ENCODE data around the gene PEX16. TPM values are rescaled to one million over a fixed set of nuclear protein-coding genes. Genes with fewer than 3 reads are reported as not detected.
A peak's percentile ranks its signal among the peaks of the same experiment; 100 is the strongest.
"Not testable (repeated sequence)": the region's sequence is repeated elsewhere in the genome, so short reads cannot be mapped to it uniquely, and the experiment has no call there.

The PEX16 gene
- total RNA-seq, 2 donors from 2014 or later: 27.9 to 45.4 TPM

- no peaks in the 10 kb centered on the region for H3K4me1 Mint-ChIP-seq
- ATAC-seq (replicated peaks): no peak
- H3K36me3 Mint-ChIP-seq (ENCODE audit: low read depth): no peaks in the 10 kb centered on the region
- H3K4me3 Mint-ChIP-seq: peak overlapping the region; percentile 62
- H3K27me3 Mint-ChIP-seq: peaks cover 14% of the 10 kb centered on the region
- H3K9me3 Mint-ChIP-seq: no peaks in the 10 kb centered on the region
- no peak overlapping the region for H3K27ac Mint-ChIP-seq
Measured at GRCh38 chr11:45900916-45901617, 16.6 kb downstream of the PEX16 start.

DNA sequence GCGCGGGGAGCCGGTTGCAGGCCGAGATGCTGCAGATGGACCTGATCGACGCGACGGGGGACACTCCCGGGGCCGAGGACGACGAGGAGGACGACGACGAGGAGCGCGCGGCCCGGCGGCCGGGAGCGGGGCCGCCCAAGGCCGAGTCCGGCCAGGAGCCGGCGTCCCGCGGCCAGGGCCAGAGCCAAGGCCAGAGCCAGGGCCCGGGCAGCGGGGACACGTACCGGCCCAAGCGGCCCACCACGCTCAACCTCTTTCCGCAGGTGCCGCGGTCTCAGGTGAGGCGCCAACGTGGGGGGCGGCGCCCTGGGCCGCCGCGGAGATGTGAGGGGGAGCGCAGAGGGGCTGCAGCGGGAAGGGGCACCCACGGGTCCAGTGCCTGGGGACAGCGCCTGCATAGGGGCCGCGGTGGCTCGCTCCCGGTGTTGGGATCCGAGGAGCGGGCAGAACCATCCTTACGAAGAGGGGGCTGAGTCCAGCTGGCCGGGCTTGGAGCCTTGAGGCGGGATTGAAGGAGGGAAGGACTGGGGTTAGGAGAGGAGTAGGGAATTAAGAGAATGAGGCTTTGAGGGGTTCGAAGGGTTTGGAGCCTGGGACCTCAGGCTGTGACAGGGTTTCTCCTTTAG, 17.4 kb downstream of the PEX16 start:
- not testable (repeated sequence) for H3K27ac Mint-ChIP-seq; H3K4me1 Mint-ChIP-seq; ATAC-seq (replicated peaks); H3K9me3 Mint-ChIP-seq; H3K36me3 Mint-ChIP-seq (ENCODE audit: low read depth)
- Mint-ChIP-seq H3K27me3 (peaks cover 14% of the 10 kb centered on the region), H3K4me3 (peak overlapping the region; percentile 62)

DNA sequence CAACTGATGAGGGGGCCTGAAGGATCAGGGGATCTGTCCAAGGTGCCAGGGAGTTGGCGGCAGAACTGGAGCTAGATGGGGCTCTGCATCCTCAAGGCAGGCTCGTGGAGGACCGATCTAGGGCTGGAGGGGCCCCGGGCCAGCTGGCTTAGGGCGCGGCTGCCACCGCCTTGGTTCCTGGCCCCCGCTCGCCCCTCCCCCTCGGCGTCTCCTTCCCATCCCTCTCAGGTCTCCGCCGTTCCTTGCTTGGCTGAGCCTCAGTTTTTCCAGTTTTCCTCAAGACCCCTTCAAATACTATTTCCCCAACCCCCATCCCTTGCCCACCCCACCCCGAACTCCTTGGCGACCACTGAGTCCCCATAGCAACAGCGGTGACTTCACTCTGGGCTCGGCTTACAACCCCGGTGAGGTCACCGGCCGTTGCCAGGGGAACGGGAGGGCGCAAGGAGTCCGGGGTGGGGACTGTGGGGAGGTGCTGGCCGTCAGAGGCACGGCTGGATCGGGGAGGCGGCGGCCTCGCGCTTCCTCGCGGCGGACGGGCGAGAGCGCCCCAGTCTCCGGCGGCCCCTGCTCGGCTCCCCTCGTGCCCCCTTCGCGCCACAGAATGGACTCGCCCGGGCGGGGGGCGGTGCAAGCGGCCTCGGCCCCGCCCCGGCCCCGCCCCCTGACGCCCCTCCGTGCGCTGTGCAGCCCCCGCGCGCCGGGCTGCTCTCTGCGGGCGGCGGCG, 18.1 kb downstream of the PEX16 start:
- no peaks in the 10 kb centered on the region for H3K36me3 Mint-ChIP-seq (ENCODE audit: low read depth)
- H3K27ac Mint-ChIP-seq: no peak overlapping the region
- H3K9me3 Mint-ChIP-seq: no peaks in the 10 kb centered on the region
- peak overlapping the region; percentile 37 for H3K4me3 Mint-ChIP-seq
- H3K27me3 Mint-ChIP-seq: peaks cover 20% of the 10 kb centered on the region
- peak; percentile 86 for ATAC-seq (replicated peaks)
- no peaks in the 10 kb centered on the region for H3K4me1 Mint-ChIP-seq

- no peak overlapping the region for H3K27ac Mint-ChIP-seq
- H3K9me3 Mint-ChIP-seq: no peaks in the 10 kb centered on the region
- H3K27me3 Mint-ChIP-seq: peaks cover 21% of the 10 kb centered on the region
- no peaks in the 10 kb centered on the region for H3K4me1 Mint-ChIP-seq
- H3K4me3 Mint-ChIP-seq: peak overlapping the region; percentile 37
- peak; percentile 2 for ATAC-seq (replicated peaks)
- no peaks in the 10 kb centered on the region for H3K36me3 Mint-ChIP-seq (ENCODE audit: low read depth)
Measured at GRCh38 chr11:45899086-45899447, 18.6 kb downstream of the PEX16 start.

DNA sequence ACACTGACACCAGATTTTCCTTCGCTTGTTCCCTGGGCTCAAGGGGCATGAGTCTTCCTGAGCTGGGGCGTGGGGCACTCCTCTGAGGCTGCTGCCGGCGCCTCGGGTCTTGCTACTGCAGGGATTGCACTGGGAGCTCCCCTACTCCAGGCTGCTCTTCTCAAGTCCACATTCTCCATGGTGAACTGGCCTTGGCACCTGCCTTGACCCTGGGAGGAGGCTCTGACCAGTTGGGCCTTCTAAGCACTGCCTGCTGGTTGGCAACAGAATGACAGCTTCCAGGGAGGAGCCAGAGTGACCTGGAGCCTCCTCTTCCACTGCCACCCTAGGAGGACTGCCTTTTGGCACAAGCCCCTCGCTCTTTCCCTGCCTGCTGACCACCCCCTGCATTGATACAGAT, 20.1 kb downstream of the PEX16 start:
- ATAC-seq (replicated peaks): no peak
- Mint-ChIP-seq H3K9me3 (no peaks in the 10 kb centered on the region), H3K4me3 (no peak overlapping the region), H3K27ac (no peak overlapping the region), H3K4me1 (no peaks in the 10 kb centered on the region), H3K36me3 (ENCODE audit: low read depth) (no peaks in the 10 kb centered on the region), H3K27me3 (peaks cover 24% of the 10 kb centered on the region)

DNA sequence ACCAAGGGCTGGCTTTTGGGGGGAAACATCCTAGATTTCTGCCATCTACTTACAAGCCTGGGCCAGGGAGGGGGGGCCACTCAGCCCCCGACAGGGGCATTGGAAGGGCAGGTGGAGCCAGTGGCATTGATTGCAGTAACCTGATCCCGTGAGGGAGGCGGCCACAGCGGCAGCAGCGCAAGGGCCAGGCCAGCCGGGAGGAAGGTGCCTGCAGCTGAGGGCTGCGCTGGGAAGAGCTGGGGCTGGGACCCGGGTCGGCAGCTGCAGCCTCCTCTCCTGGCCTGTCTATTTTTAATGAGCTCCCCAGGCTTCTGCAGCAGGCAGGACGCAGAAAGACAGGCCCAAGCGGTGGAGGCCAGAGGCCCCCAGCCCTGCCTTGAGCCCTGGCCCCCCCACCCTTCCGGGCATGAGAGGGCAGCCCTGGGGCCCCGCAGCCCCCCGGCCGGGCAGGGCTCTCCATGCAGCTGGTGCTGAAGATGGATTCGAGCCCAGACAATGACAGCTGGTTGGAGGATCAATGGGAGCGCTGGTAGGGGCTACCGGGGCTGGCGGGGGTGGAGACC, 21.2 kb downstream of the PEX16 start:
- Mint-ChIP-seq H3K27me3 (peaks cover 24% of the 10 kb centered on the region), H3K36me3 (ENCODE audit: low read depth) (no peaks in the 10 kb centered on the region), H3K27ac (no peak overlapping the region), H3K4me1 (no peaks in the 10 kb centered on the region), H3K4me3 (no peak overlapping the region), H3K9me3 (no peaks in the 10 kb centered on the region)
- ATAC-seq (replicated peaks): no peak

DNA sequence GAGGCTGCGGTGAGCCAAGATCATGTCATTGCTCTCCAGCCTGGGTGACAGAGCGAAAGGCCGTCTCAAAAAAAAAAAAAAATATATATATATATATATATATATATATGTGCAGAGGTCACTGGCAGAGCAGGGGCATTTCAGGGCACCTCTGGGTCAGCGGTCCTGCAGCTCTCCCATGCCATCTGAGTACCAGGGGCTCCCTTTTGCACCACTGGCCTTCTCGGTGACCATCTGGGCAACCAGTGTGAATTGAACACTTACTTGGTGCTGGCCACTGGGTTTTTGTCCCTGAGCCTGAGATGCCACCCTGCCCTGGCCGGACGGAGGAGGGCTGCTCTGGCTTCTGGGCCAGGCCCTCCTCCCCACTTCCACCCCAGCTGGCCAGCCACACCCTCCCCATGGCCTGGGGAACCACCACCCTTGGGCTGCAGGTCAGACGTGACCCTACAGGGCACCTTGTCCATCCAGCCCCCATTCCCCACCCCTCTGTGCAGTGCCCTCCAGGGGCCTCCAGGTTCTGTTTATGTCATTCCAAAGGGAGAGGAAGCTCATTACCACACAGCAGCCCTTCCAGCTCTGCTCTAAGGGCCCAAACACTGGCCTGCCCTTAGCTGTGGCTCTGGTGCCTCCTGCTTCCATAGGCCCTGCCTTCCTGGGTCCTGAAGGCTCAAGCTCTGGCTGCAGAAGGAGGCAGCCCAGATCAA, 22.0 kb downstream of the PEX16 start:
- H3K27ac Mint-ChIP-seq: no peak overlapping the region
- ATAC-seq (replicated peaks): no peak
- H3K27me3 Mint-ChIP-seq: peaks cover 21% of the 10 kb centered on the region
- H3K4me1 Mint-ChIP-seq: no peaks in the 10 kb centered on the region
- no peaks in the 10 kb centered on the region for H3K36me3 Mint-ChIP-seq (ENCODE audit: low read depth)
- no peak overlapping the region for H3K4me3 Mint-ChIP-seq
- H3K9me3 Mint-ChIP-seq: no peaks in the 10 kb centered on the region

DNA sequence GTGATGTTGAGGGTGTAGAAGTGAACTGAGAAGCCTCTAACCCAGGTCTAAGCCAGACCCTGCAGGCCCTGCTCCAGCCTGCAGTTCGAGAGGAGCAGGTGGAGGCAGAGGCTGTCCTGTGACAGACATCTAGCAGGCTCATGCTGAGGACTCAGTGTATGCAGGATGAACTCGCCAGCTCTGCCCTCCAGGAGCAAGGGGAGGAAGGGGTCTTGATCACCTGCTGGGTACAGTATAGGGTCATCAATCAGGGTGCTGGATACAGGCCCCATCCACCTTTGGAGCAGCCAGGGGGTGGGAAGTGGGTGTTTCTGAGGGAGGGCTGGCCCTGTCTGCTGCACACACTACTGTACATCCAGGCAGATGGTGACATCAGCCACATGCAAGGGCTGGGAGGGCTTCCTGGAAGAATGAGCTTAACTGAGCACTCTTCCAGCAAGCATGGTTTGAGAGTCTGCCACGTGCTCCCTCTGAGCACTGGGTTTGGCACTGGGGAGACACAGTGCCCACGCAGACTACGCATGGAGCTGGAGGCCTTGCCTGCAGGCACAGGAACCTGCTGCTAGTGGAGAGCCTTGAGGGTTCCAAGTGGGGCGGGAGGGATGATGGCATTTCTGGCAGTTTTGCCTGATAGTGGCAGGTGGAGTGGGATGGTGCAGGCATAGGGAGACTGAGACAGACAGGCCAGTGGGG, 23.0 kb downstream of the PEX16 start:
- H3K36me3 Mint-ChIP-seq (ENCODE audit: low read depth): no peaks in the 10 kb centered on the region
- H3K9me3 Mint-ChIP-seq: no peaks in the 10 kb centered on the region
- H3K4me1 Mint-ChIP-seq: no peaks in the 10 kb centered on the region
- H3K27ac Mint-ChIP-seq: no peak overlapping the region
- H3K4me3 Mint-ChIP-seq: no peak overlapping the region
- peaks cover 22% of the 10 kb centered on the region for H3K27me3 Mint-ChIP-seq
- ATAC-seq (replicated peaks): no peak

DNA sequence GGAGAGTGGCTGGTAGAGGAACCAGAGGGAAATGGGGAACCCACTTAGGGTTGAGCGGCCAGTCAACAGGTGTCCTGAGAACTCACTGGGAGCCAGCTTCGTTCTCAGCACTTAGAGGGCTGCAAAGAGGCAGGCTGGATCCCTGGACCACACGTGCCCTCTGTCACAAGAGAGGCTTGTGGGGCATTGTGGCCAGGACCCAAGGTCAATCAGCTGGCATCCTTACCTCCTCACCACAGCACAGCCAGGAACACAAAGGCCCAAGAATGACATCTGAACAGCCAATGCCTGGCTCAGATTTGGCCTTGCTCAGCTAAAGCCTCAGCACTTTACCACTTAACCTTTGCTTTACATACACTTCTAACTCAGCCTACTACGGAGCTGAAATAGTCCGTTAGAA, 24.8 kb downstream of the PEX16 start:
- H3K36me3 Mint-ChIP-seq (ENCODE audit: low read depth): no peaks in the 10 kb centered on the region
- no peak for ATAC-seq (replicated peaks)
- peaks cover 16% of the 10 kb centered on the region for H3K27me3 Mint-ChIP-seq
- H3K9me3 Mint-ChIP-seq: no peaks in the 10 kb centered on the region
- no peak overlapping the region for H3K4me3 Mint-ChIP-seq
- no peak overlapping the region for H3K27ac Mint-ChIP-seq
- no peaks in the 10 kb centered on the region for H3K4me1 Mint-ChIP-seq

GRCh38 chr11:45890886-45891550, 26.7 kb downstream of the PEX16 start:
- no peaks in the 10 kb centered on the region for H3K36me3 Mint-ChIP-seq (ENCODE audit: low read depth)
- H3K9me3 Mint-ChIP-seq: no peaks in the 10 kb centered on the region
- H3K4me3 Mint-ChIP-seq: no peak overlapping the region
- peaks cover 15% of the 10 kb centered on the region for H3K27me3 Mint-ChIP-seq
- ATAC-seq (replicated peaks): no peak
- H3K4me1 Mint-ChIP-seq: no peaks in the 10 kb centered on the region
- H3K27ac Mint-ChIP-seq: no peak overlapping the region

- Mint-ChIP-seq H3K27ac (no peak overlapping the region), H3K27me3 (peaks cover 12% of the 10 kb centered on the region), H3K4me1 (no peaks in the 10 kb centered on the region), H3K4me3 (no peak overlapping the region), H3K36me3 (ENCODE audit: low read depth) (no peaks in the 10 kb centered on the region), H3K9me3 (no peaks in the 10 kb centered on the region)
- ATAC-seq (replicated peaks): no peak
Measured at GRCh38 chr11:45889966-45890365, 27.7 kb downstream of the PEX16 start.

DNA sequence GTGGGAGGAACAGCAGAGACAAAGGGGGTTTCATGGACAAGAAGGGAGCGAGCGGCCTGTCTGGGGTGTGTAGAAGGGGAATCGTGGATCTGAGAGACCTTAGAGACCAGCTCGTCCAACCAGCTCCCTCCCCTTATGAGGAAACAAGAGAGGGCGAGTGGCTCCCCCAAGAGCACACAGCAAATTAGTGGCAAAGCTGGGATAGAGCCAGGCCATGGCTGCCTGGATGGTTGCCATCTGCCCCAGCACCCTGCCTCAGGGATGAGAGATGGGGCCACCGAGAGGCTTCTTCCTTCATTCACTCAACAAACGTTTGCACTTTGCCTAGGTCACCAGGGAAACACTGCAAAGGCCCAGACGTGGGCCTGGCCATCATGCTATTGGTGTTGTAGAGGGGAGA, 28.1 kb downstream of the PEX16 start:
- Mint-ChIP-seq H3K4me1 (no peaks in the 10 kb centered on the region), H3K27ac (no peak overlapping the region), H3K9me3 (no peaks in the 10 kb centered on the region), H3K36me3 (ENCODE audit: low read depth) (no peaks in the 10 kb centered on the region), H3K4me3 (no peak overlapping the region), H3K27me3 (peaks cover 8% of the 10 kb centered on the region)
- no peak for ATAC-seq (replicated peaks)

- Mint-ChIP-seq H3K27me3 (peaks cover 4% of the 10 kb centered on the region), H3K27ac (no peak overlapping the region), H3K4me1 (no peaks in the 10 kb centered on the region), H3K36me3 (ENCODE audit: low read depth) (no peaks in the 10 kb centered on the region), H3K9me3 (no peaks in the 10 kb centered on the region), H3K4me3 (no peak overlapping the region)
- ATAC-seq (replicated peaks): no peak
Measured at GRCh38 chr11:45887587-45887986, 30.1 kb downstream of the PEX16 start.
